AG08396 (cell line): ENCODE measurements around the gene NCSTN.

Experiments used
- DNase-seq: peaks from one replicate; pipeline ENCODE4 v3.0.0; 2012; ENCODE audit warnings: low spot score, mixed read lengths

NCSTN gene

GRCh38 chr1:160406131-160406968 is 63.2 kb downstream of the NCSTN start:
- DNase-seq, result no peak

DNA sequence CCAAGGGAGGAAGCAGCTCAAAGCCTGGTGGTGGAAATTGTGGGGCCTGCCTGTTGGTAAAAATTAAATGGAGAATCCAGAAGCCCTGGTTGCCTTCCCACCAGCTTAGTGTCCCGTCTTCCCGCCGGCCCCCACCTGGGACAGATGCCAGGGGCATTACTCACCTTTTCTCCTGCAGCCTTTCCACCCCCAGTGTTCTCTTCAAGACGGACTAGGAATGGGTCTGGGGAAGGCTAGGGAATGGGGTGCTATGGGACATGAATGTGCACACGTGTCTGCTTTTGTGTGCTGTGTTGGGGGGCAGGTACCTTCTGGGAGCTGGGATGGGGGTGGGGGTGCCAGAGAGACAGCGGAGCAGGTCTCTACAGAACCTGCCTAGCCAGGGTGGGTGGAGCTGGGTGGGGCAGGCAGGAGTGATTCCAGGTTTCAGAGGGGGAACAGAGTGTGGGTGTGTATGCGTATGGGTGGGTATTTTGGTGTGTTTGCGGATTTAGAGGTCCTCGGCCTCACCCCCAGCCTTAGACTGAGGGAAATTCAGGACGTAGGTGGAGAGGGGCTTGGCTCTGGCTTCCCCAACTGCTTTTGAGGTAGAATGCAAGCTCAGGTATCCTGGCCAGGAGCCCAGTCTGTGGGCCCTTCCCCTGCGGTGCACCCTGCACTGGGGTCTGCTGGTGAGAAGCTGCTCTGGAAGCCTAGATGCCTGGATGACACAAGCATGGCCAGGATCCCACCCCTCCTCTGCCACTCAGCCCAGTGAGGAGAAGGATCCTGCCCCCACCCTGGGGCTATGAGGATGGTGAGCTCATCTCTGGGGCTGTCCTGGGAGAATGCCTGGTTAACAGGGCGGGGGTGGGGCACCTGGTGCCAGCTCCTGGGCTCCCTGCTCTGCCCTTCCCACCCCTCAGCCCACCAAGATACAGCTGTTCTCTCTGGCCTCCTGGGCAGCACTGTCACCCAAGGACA is 64.9 kb downstream of the NCSTN start:
- DNase-seq, result no peak
